Measurements from ENCODE around the gene SLC25A25. TPM values are rescaled to one million over a fixed set of nuclear protein-coding genes. Genes with fewer than 3 reads are reported as not detected.
"Not testable (repeated sequence)": the region's sequence is repeated elsewhere in the genome, so short reads cannot be mapped to it uniquely, and the experiment has no call there.

Gene SLC25A25
- total RNA-seq, 1 experiment from 2014 or later, result 18.5 TPM

DNA sequence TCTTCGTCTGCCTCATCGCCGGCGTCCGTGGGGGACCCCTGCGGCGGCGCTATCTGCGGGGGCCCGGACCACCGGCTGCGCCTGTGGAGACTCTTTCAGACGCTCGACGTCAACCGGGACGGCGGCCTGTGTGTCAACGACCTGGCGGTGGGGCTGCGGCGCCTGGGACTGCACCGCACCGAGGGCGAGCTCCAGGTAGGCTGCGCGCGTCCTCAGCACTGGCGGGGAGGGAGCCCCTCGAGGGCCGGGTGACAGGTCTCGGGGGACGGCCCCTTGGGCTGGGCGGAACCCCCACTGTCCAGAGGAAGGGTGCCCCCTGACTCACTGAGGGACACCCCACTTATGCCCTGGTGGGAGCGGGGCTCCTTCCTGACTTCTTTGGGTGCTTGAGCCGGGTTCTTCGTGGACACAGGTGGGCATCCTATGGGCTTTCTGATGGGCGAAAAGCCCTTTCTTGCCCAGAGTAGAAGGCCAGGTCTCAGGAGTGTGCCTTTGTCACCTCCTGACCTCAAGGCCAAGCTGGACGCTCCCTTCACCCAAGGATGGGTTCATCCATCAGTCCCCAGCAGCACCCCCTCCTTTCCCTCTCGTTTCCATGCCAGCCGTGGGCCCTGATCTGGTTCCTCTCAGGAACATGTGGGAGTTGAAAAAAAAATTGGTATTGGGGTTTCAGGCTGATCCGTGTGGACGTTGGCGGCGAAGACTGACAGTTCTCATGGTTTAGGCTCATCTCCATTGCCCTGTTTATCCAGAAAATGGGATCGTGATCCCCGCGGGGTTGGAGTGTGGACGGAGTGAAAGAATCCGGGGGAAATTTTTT is 564 bp downstream of the SLC25A25 start:
- TF ChIP-seq, protein P1, sequence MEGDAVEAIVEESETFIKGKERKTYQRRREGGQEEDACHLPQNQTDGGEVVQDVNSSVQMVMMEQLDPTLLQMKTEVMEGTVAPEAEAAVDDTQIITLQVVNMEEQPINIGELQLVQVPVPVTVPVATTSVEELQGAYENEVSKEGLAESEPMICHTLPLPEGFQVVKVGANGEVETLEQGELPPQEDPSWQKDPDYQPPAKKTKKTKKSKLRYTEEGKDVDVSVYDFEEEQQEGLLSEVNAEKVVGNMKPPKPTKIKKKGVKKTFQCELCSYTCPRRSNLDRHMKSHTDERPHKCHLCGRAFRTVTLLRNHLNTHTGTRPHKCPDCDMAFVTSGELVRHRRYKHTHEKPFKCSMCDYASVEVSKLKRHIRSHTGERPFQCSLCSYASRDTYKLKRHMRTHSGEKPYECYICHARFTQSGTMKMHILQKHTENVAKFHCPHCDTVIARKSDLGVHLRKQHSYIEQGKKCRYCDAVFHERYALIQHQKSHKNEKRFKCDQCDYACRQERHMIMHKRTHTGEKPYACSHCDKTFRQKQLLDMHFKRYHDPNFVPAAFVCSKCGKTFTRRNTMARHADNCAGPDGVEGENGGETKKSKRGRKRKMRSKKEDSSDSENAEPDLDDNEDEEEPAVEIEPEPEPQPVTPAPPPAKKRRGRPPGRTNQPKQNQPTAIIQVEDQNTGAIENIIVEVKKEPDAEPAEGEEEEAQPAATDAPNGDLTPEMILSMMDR (IDR thresholded peaks at IDR 0.05; ENCODE audit: insufficient read depth in 1 of 2, low read depth in 1 of 2, low read length in 1 of 2, severe bottlenecking in 1 of 2, unreplicated experiment in 1 of 2), result no peak
- H3K27me3 ChIP-seq (replicated peaks; ENCODE audit: control insufficient read depth, insufficient read depth, low read length), result no peaks in the 10 kb centered on the region
- Mint-ChIP-seq H3K4me3 (ENCODE audit: unreplicated experiment) (no peak overlapping the region), H3K9me3 (ENCODE audit: unreplicated experiment) (no peaks in the 10 kb centered on the region), H3K36me3 (ENCODE audit: insufficient read depth, unreplicated experiment) (peaks cover 6% of the 10 kb centered on the region), H3K27ac (ENCODE audit: unreplicated experiment) (peak overlapping the region; percentile 63), H3K4me1 (ENCODE audit: low read depth, unreplicated experiment) (peaks cover 24% of the 10 kb centered on the region), H3K27me3 (ENCODE audit: insufficient read depth, unreplicated experiment) (no peaks in the 10 kb centered on the region)
- peak in 1 of 2 experiments; percentile 50 for DNase-seq
- H3K4me1 ChIP-seq, result peaks cover 29% of the 10 kb centered on the region
- ChIA-PET POLR2A (interaction anchor here (0.6 to 1.8 kb wide), 5 partner anchors 9 to 298 kb away, joined by 3 to 7 read pairs (median 4); no protein-coding TSS in a partner anchor), CTCF (interaction anchor here (2.1 to 3.2 kb wide), 2 partner anchors 12 to 125 kb away, joined by 8 to 10 read pairs; no protein-coding TSS in a partner anchor)
- H3K4me3 ChIP-seq (ENCODE audit: low read depth, low read length), result peak overlapping the region; percentile 77
- H3K36me3 ChIP-seq (ENCODE audit: control insufficient read depth, insufficient read depth, low read length), result no peaks in the 10 kb centered on the region
- BruUV-seq (replicated peaks), result no TSS peak
- intact Hi-C loops (cut with micrococcal nuclease; ENCODE audit: unreplicated experiment), result loop anchor here (5.0 kb wide), 1 partner anchor 49 kb away; no protein-coding TSS in a partner anchor
- H3K9me3 ChIP-seq, result no peaks in the 10 kb centered on the region

DNA sequence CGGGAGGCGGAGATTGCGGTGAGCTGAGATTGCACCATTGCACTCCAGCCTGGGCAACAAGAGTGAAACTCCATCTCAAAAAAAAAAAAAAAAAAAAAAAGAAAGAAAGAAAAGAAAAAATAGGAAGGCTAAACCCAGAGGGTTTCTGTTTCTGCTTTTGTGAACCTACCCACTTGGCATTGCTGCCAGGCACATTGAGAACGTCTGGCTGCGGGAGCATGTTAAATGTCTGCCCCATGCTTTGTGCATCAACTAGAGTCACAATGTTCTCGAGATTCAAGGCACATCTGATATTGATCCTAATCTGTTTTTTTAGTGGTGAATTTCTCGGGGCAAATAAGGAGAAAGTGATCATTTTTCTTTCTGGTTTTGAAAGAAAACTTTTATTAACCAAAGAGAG is 2.8 kb downstream of the SLC25A25 start:
- H3K4me1 Mint-ChIP-seq (ENCODE audit: low read depth, unreplicated experiment), result peaks cover 24% of the 10 kb centered on the region
- no peak overlapping the region for H3K27ac Mint-ChIP-seq (ENCODE audit: unreplicated experiment)
- DNase-seq, result no peak
- intact Hi-C loops (cut with micrococcal nuclease; ENCODE audit: unreplicated experiment), result no loop called here
- Histone ChIP-seq H3K4me1 (peaks cover 30% of the 10 kb centered on the region), H3K27me3 (replicated peaks; ENCODE audit: control insufficient read depth, insufficient read depth, low read length) (no peaks in the 10 kb centered on the region), H3K9me3 (no peaks in the 10 kb centered on the region), H3K4me3 (ENCODE audit: low read depth, low read length) (no peak overlapping the region), H3K36me3 (ENCODE audit: control insufficient read depth, insufficient read depth, low read length) (no peaks in the 10 kb centered on the region)
- TSS peak; percentile 17 for BruUV-seq (replicated peaks)
- no peaks in the 10 kb centered on the region for H3K9me3 Mint-ChIP-seq (ENCODE audit: unreplicated experiment)
- no peaks in the 10 kb centered on the region for H3K27me3 Mint-ChIP-seq (ENCODE audit: insufficient read depth, unreplicated experiment)
- H3K4me3 Mint-ChIP-seq (ENCODE audit: unreplicated experiment), result no peak overlapping the region
- CTCF ChIA-PET, result interaction anchor here (1.6 kb wide), 1 partner anchor 47 kb away, joined by 5 read pairs; no protein-coding TSS in a partner anchor
- TF ChIP-seq, protein P1 (IDR thresholded peaks at IDR 0.05; ENCODE audit: insufficient read depth in 1 of 2, low read depth in 1 of 2, low read length in 1 of 2, severe bottlenecking in 1 of 2, unreplicated experiment in 1 of 2), result no peak
- peaks cover 6% of the 10 kb centered on the region for H3K36me3 Mint-ChIP-seq (ENCODE audit: insufficient read depth, unreplicated experiment)
- POLR2A ChIA-PET, result no interaction called here

DNA sequence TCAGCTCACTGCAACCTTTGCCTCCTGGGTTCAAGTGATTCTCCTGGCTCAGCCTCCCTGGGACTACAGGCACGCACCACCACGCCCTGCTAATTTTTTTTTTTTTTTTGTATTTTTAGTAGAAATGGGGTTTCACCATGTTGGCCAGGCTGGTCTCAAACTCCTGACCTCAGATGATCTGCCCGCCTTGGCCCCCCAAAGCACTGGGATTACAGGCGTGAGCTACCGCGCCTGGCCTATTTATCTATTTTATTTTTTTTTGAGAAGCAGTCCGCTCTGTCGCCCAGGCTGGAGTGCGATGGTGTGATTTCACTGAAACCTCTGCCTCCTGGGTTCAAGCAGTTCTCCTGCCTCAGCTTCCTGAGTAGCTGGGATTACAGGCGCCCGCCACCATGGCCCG is 3.4 kb downstream of the SLC25A25 start:
- H3K36me3 ChIP-seq (ENCODE audit: control insufficient read depth, insufficient read depth, low read length); H3K9me3 Mint-ChIP-seq (ENCODE audit: unreplicated experiment); DNase-seq; POLR2A ChIA-PET; H3K27me3 Mint-ChIP-seq (ENCODE audit: insufficient read depth, unreplicated experiment); H3K27me3 ChIP-seq (replicated peaks; ENCODE audit: control insufficient read depth, insufficient read depth, low read length); intact Hi-C loops (cut with micrococcal nuclease; ENCODE audit: unreplicated experiment); H3K4me3 ChIP-seq (ENCODE audit: low read depth, low read length); BruUV-seq (replicated peaks); H3K36me3 Mint-ChIP-seq (ENCODE audit: insufficient read depth, unreplicated experiment); H3K4me3 Mint-ChIP-seq (ENCODE audit: unreplicated experiment); H3K9me3 ChIP-seq: not testable (repeated sequence)
- peaks cover 24% of the 10 kb centered on the region for H3K4me1 Mint-ChIP-seq (ENCODE audit: low read depth, unreplicated experiment)
- peak overlapping the region; percentile 17 for H3K27ac Mint-ChIP-seq (ENCODE audit: unreplicated experiment)
- H3K4me1 ChIP-seq, result peaks cover 27% of the 10 kb centered on the region
- CTCF ChIA-PET, result interaction anchor here (1.6 kb wide), 1 partner anchor 46 kb away, joined by 5 read pairs; no protein-coding TSS in a partner anchor

Measured in Caco-2 (cell line).